SK-N-SH treated with all-trans-retinoic acid at 6 μM for 48 hours (cell line): ENCODE measurements around the gene SHC1.

ENCODE experiments used
- ATAC-seq: fragments of 200-7000 bp; cut with Tn5 transposase; 3 replicates; pipeline ENCODE4 v1.9.1; 2020; ENCODE audit warnings: mild to moderate bottlenecking, moderate library complexity
- ARNTL ChIP-seq: fragments of 450-650 bp; formaldehyde crosslinking; IDR thresholded peaks from 2 replicates; pipeline ENCODE4 v1.5.0; 2020; ENCODE audit warnings: low read depth, mild to moderate bottlenecking, moderate library complexity, borderline replicate concordance
- BACH2 ChIP-seq: fragments of 250-450 bp; sonication (Bioruptor Pico); IDR thresholded peaks from 2 replicates; pipeline ENCODE4 v1.9.0; 2021; ENCODE audit warnings: mild to moderate bottlenecking, borderline replicate concordance
- CSDC2 ChIP-seq: fragments of 250-450 bp; sonication (Bioruptor Pico); IDR thresholded peaks from 2 replicates; pipeline ENCODE4 v1.5.0; 2020; ENCODE audit warnings: mild to moderate bottlenecking, moderate library complexity
- GLIS3 ChIP-seq: fragments of 250-450 bp; sonication (Bioruptor Pico); IDR thresholded peaks from 2 replicates; pipeline ENCODE4 v1.5.0; 2020; ENCODE audit warnings: mild to moderate bottlenecking, moderate library complexity
- ISL1 ChIP-seq: fragments of 250-450 bp; sonication (Bioruptor Pico); IDR thresholded peaks from 2 replicates; pipeline ENCODE4 v2.1.2; 2022; ENCODE audit warnings: mild to moderate bottlenecking, moderate library complexity
- OSR1 ChIP-seq: fragments of 250-450 bp; sonication (Bioruptor Pico); IDR thresholded peaks from 2 replicates; pipeline ENCODE4 v1.8.0; 2022; ENCODE audit warnings: moderate library complexity, mild to moderate bottlenecking, inconsistent platforms
- PPARA ChIP-seq: fragments of 250-450 bp; sonication (Bioruptor Pico); IDR thresholded peaks from 2 replicates; pipeline ENCODE4 v1.5.0; 2020; ENCODE audit warnings: mild to moderate bottlenecking, borderline replicate concordance
- RARB ChIP-seq: fragments of 250-450 bp; sonication (Bioruptor Pico); IDR thresholded peaks from 2 replicates; pipeline ENCODE4 v1.8.0; 2021; ENCODE audit warnings: mild to moderate bottlenecking, moderate library complexity
- SNAI2 ChIP-seq: fragments of 250-450 bp; sonication (Bioruptor Pico); IDR thresholded peaks from 2 replicates; pipeline ENCODE4 v1.5.0; 2020; ENCODE audit warnings: mild to moderate bottlenecking, moderate library complexity
- TCF4 ChIP-seq: fragments of 250-450 bp; sonication (Bioruptor Pico); IDR thresholded peaks from 2 replicates; pipeline ENCODE4 v1.8.0; 2021; ENCODE audit warnings: mild to moderate bottlenecking, moderate library complexity, borderline replicate concordance
- TOX ChIP-seq: fragments of 250-450 bp; sonication (Bioruptor Pico); IDR thresholded peaks from 2 replicates; pipeline ENCODE4 v1.8.0; 2021; ENCODE audit warnings: mild to moderate bottlenecking, moderate library complexity, borderline replicate concordance
- ZC3H10 ChIP-seq: fragments of 250-450 bp; sonication (Bioruptor Pico); IDR thresholded peaks from 2 replicates; pipeline ENCODE4 v1.5.1; 2021; ENCODE audit warnings: mild to moderate bottlenecking, moderate library complexity
- ZFP3 ChIP-seq: fragments of 250-450 bp; sonication (Bioruptor Pico); IDR thresholded peaks from 2 replicates; pipeline ENCODE4 v1.5.0; 2020; ENCODE audit warnings: mild to moderate bottlenecking, moderate library complexity
- ZFP30 ChIP-seq: fragments of 450-650 bp; formaldehyde crosslinking; IDR thresholded peaks from 2 replicates; pipeline ENCODE4 v1.5.0; 2022; ENCODE audit warnings: mild to moderate bottlenecking, moderate library complexity
- ZNF565 ChIP-seq: fragments of 450-650 bp; formaldehyde crosslinking; conservative IDR thresholded peaks from 2 replicates; pipeline ENCODE4 v1.5.0; 2020; ENCODE audit warnings: low read depth, mild to moderate bottlenecking, moderate library complexity
- ZNF70 ChIP-seq: fragments of 450-650 bp; formaldehyde crosslinking; IDR thresholded peaks from 2 replicates; pipeline ENCODE4 v1.5.0; 2020; ENCODE audit warnings: mild to moderate bottlenecking, moderate library complexity
- ZNF8 ChIP-seq: fragments of 450-650 bp; formaldehyde crosslinking; IDR thresholded peaks from 2 replicates; pipeline ENCODE4 v1.5.0; 2020; ENCODE audit warnings: mild to moderate bottlenecking, moderate library complexity
- TF ChIP-seq, protein P1 (sequence below): fragments of 250-450 bp; sonication (Bioruptor Pico); IDR thresholded peaks from 2 replicates; pipeline ENCODE4 v1.5.1; 2020; ENCODE audit warnings: low read depth, mild to moderate bottlenecking, moderate library complexity
- TF ChIP-seq, protein P2 (sequence below): fragments of 250-450 bp; sonication (Bioruptor Pico); IDR thresholded peaks from 2 replicates; pipeline ENCODE4 v1.5.1; 2021; ENCODE audit warnings: mild to moderate bottlenecking, moderate library complexity
- TF ChIP-seq, protein P3 (sequence below): fragments of 250-450 bp; sonication (Bioruptor Pico); IDR thresholded peaks from 2 replicates; pipeline ENCODE4 v1.8.0; 2021; ENCODE audit warnings: low read depth, mild to moderate bottlenecking, moderate library complexity, borderline replicate concordance

Gene SHC1

DNA sequence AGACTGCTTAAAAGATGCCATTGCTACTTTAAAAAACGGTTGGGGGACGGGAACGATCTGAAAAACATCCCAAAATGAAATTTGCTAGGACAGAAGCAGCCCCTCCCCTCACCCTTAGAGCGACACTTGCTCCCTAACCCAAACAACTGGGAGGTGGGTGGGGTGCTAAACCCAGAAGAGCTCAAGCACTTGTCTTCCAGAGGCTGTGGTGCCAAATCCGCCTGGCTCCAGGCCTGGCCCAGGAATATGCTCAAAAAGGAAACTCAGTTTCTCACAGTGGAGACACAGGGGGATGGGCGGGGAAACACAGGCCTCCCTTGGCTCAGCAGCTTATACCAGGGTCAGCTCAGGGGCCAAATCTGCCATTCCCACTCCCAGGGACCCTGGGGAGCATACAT, 14.0 kb downstream of the SHC1 start:
- TF ChIP-seq, protein P1, sequence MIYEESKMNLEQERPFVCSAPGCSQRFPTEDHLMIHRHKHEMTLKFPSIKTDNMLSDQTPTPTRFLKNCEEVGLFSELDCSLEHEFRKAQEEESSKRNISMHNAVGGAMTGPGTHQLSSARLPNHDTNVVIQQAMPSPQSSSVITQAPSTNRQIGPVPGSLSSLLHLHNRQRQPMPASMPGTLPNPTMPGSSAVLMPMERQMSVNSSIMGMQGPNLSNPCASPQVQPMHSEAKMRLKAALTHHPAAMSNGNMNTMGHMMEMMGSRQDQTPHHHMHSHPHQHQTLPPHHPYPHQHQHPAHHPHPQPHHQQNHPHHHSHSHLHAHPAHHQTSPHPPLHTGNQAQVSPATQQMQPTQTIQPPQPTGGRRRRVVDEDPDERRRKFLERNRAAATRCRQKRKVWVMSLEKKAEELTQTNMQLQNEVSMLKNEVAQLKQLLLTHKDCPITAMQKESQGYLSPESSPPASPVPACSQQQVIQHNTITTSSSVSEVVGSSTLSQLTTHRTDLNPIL (CRISPR knock-in tag): no peak
- TF ChIP-seq TOX: no peak
- TF ChIP-seq CSDC2 (CRISPR knock-in tag): no peak
- TF ChIP-seq ZFP30: no peak
- no peak for TF ChIP-seq ZNF565 (CRISPR knock-in tag)
- TF ChIP-seq, protein P2, sequence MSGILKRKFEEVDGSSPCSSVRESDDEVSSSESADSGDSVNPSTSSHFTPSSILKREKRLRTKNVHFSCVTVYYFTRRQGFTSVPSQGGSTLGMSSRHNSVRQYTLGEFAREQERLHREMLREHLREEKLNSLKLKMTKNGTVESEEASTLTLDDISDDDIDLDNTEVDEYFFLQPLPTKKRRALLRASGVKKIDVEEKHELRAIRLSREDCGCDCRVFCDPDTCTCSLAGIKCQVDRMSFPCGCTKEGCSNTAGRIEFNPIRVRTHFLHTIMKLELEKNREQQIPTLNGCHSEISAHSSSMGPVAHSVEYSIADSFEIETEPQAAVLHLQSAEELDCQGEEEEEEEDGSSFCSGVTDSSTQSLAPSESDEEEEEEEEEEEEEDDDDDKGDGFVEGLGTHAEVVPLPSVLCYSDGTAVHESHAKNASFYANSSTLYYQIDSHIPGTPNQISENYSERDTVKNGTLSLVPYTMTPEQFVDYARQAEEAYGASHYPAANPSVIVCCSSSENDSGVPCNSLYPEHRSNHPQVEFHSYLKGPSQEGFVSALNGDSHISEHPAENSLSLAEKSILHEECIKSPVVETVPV: no peak
- TF ChIP-seq TCF4 (CRISPR knock-in tag): no peak
- TF ChIP-seq ZFP3 (CRISPR knock-in tag): no peak
- no peak for TF ChIP-seq OSR1 (CRISPR knock-in tag)
- no peak for TF ChIP-seq ISL1 (CRISPR knock-in tag)
- no peak for TF ChIP-seq SNAI2 (CRISPR knock-in tag)
- TF ChIP-seq ARNTL (CRISPR knock-in tag): no peak
- TF ChIP-seq, protein P3, sequence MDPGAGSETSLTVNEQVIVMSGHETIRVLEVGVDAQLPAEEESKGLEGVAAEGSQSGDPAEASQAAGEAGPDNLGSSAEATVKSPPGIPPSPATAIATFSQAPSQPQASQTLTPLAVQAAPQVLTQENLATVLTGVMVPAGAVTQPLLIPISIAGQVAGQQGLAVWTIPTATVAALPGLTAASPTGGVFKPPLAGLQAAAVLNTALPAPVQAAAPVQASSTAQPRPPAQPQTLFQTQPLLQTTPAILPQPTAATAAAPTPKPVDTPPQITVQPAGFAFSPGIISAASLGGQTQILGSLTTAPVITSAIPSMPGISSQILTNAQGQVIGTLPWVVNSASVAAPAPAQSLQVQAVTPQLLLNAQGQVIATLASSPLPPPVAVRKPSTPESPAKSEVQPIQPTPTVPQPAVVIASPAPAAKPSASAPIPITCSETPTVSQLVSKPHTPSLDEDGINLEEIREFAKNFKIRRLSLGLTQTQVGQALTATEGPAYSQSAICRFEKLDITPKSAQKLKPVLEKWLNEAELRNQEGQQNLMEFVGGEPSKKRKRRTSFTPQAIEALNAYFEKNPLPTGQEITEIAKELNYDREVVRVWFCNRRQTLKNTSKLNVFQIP (CRISPR knock-in tag): no peak
- TF ChIP-seq ZNF8 (CRISPR knock-in tag): no peak
- no peak for TF ChIP-seq ZNF70 (CRISPR knock-in tag)
- no peak for TF ChIP-seq RARB (CRISPR knock-in tag)
- no peak for TF ChIP-seq ZC3H10 (CRISPR knock-in tag)
- no peak for TF ChIP-seq GLIS3 (CRISPR knock-in tag)
- no peak for ATAC-seq

DNA sequence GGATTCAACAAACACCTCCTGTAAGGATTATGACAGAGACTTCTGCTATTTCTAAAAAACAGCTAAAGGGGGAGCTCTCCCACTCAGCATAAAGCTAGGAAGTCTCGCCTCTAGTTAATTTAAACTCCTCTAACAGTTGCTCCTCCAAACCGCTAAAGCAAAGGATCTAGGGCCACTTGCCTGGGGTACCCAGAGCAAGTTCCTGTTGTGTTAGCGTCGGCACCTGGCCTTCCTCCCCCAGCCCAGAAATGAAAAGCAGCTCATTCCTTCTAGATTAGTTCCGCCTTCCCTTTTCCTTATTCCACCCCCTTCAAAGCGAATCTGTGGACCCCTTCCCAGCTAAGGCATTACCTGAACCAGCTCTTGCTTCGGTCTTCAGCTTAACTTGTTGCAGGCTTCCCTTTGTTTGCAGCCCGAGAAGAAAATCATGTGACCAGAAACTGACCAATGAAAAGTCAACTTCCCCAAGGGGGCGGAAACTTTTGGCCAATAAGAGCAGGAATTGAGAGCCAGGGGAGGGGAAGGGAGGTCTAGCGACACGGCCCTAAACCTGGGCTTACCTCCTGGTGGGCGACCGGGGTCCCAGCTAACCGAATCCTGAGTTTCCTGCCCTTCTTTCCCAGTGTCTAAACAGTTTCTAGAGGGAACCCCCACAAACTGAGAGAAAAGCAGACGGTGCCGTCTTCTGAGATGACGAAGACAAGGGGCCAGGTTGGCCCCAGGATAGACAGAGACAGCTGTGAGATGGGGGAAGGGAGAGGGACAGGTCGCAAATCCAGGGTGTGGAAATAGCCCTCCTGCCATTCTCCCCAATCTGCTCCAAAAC, 14.6 kb downstream of the SHC1 start, which contains the start of gene PBXIP1:
Gene PBXIP1, minus strand, starts transcription at position 382 of the 826 bp plus-strand sequence. CDS start 2,378 bp downstream, outside the sequence.
- ATAC-seq: peak; percentile 87
- TF ChIP-seq, protein P3 (CRISPR knock-in tag): 0 out of 2 replicates have a peak, but pooled peaks have one; percentile 63
- TF ChIP-seq, protein P2: no peak

- TF ChIP-seq GLIS3 (CRISPR knock-in tag) (no peak), TOX (peak; percentile 32)
- TF ChIP-seq, all 23 proteins: peak for 1
- peak; percentile 53 for ATAC-seq
Measured at GRCh38 chr1:154955039-154955717, 15.4 kb downstream of the SHC1 start.

DNA sequence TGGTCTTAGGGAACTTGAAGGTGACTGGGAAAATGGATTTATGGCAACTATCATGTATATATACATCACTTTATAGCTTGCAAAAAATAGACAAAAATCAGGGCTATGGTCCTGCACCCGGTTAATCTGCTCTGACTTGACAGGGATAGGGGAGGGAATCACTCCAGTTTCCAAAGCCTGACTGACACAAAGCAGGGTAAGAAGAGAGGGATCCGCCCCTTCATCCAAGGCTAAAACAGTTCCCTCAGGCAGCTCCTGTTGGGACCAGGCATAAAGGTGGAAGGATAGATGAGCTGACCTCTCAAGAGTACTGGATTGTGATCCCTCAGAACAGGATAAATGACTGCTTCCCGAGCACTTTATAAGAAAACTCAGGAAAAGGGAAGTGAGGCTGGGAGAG, 16.0 kb downstream of the SHC1 start:
- TF ChIP-seq ARNTL (CRISPR knock-in tag) (no peak), ISL1 (CRISPR knock-in tag) (no peak), ZNF8 (CRISPR knock-in tag) (no peak), BACH2 (CRISPR knock-in tag) (no peak), GLIS3 (CRISPR knock-in tag) (no peak), PPARA (CRISPR knock-in tag) (no peak)
- ATAC-seq: no peak
